Measurements from ENCODE around the gene EDRF1.

EDRF1 gene

GRCh38 chr10:125687507-125688185 is 31.9 kb upstream of the EDRF1 start:
- no peak for DNase-seq
- no peaks in the 10 kb centered on the region for H3K36me3 ChIP-seq (replicated peaks; ENCODE audit: insufficient read depth, low read length)
- no peaks in the 10 kb centered on the region for H3K9me3 ChIP-seq (replicated peaks; ENCODE audit: insufficient read depth, low read length)
- no peak overlapping the region for H3K9ac ChIP-seq (ENCODE audit: low read length)
- H3K27me3 ChIP-seq (replicated peaks; ENCODE audit: insufficient read depth, low read length), result no peaks in the 10 kb centered on the region; the same call in 1 of the 2 replicates
- no peak overlapping the region for H2AFZ ChIP-seq (ENCODE audit: low read length)
- no peaks in the 10 kb centered on the region for H3F3A ChIP-seq (ENCODE audit: insufficient read depth, low read length)
- no peaks in the 10 kb centered on the region for H3K9me2 ChIP-seq (replicated peaks; ENCODE audit: insufficient read depth, low read length)
- H3K79me2 ChIP-seq (ENCODE audit: low read length), result no peaks in the 10 kb centered on the region
- no peak overlapping the region for H3K4me2 ChIP-seq (ENCODE audit: low read depth, low read length)
- no peaks in the 10 kb centered on the region for H3K4me1 ChIP-seq (ENCODE audit: low read length)
- no peak for TF ChIP-seq EZH2phosphoT487 (IDR thresholded peaks at IDR 0.05; ENCODE audit: low read length)
- TF ChIP-seq EZH2 (optimal IDR thresholded peaks at IDR 0.05; ENCODE audit: low read depth, low read length), result no peak
- no peak for TF ChIP-seq CTCF (IDR thresholded peaks at IDR 0.05; ENCODE audit: low read length)
- no peak overlapping the region for H3K27ac ChIP-seq (ENCODE audit: low read length)
- no peaks in the 10 kb centered on the region for H4K20me1 ChIP-seq (ENCODE audit: insufficient read depth, low read length)
- no peak overlapping the region for H3K4me3 ChIP-seq (ENCODE audit: low read length)

GRCh38 chr10:125689955-125690569 is 29.4 kb upstream of the EDRF1 start:
- no peaks in the 10 kb centered on the region for H3K36me3 ChIP-seq (replicated peaks; ENCODE audit: insufficient read depth, low read length)
- no peaks in the 10 kb centered on the region for H3F3A ChIP-seq (ENCODE audit: insufficient read depth, low read length)
- TF ChIP-seq EZH2 (optimal IDR thresholded peaks at IDR 0.05; ENCODE audit: low read depth, low read length) (no peak), EZH2phosphoT487 (IDR thresholded peaks at IDR 0.05; ENCODE audit: low read length) (no peak), CTCF (IDR thresholded peaks at IDR 0.05; ENCODE audit: low read length) (no peak)
- no peak for DNase-seq
- no peaks in the 10 kb centered on the region for H3K79me2 ChIP-seq (ENCODE audit: low read length)
- H3K9me2 ChIP-seq (replicated peaks; ENCODE audit: insufficient read depth, low read length), result no peaks in the 10 kb centered on the region
- no peak overlapping the region for H3K27ac ChIP-seq (ENCODE audit: low read length)
- no peaks in the 10 kb centered on the region for H3K9me3 ChIP-seq (replicated peaks; ENCODE audit: insufficient read depth, low read length)
- H3K4me1 ChIP-seq (ENCODE audit: low read length), result no peaks in the 10 kb centered on the region
- no peak overlapping the region for H2AFZ ChIP-seq (ENCODE audit: low read length)
- H3K9ac ChIP-seq (ENCODE audit: low read length), result no peak overlapping the region
- no peaks in the 10 kb centered on the region for H4K20me1 ChIP-seq (ENCODE audit: insufficient read depth, low read length)
- H3K4me2 ChIP-seq (ENCODE audit: low read depth, low read length), result no peak overlapping the region
- no peaks in the 10 kb centered on the region for H3K27me3 ChIP-seq (replicated peaks; ENCODE audit: insufficient read depth, low read length)
- H3K4me3 ChIP-seq (ENCODE audit: low read length), result no peak overlapping the region

- H3K79me2 ChIP-seq (ENCODE audit: low read length), result no peaks in the 10 kb centered on the region
- no peak overlapping the region for H3K9ac ChIP-seq (ENCODE audit: low read length)
- no peak overlapping the region for H3K27ac ChIP-seq (ENCODE audit: low read length)
- H3K4me1 ChIP-seq (ENCODE audit: low read length), result no peaks in the 10 kb centered on the region
- no peak overlapping the region for H3K4me2 ChIP-seq (ENCODE audit: low read depth, low read length)
- H3K27me3 ChIP-seq (replicated peaks; ENCODE audit: insufficient read depth, low read length), result no peaks in the 10 kb centered on the region
- H2AFZ ChIP-seq (ENCODE audit: low read length), result no peak overlapping the region
- no peaks in the 10 kb centered on the region for H3K36me3 ChIP-seq (replicated peaks; ENCODE audit: insufficient read depth, low read length)
- H3K9me3 ChIP-seq (replicated peaks; ENCODE audit: insufficient read depth, low read length), result no peaks in the 10 kb centered on the region
- no peaks in the 10 kb centered on the region for H4K20me1 ChIP-seq (ENCODE audit: insufficient read depth, low read length)
- no peaks in the 10 kb centered on the region for H3K9me2 ChIP-seq (replicated peaks; ENCODE audit: insufficient read depth, low read length)
- no peak for TF ChIP-seq CTCF (IDR thresholded peaks at IDR 0.05; ENCODE audit: low read length)
- TF ChIP-seq EZH2 (optimal IDR thresholded peaks at IDR 0.05; ENCODE audit: low read depth, low read length), result no peak
- TF ChIP-seq EZH2phosphoT487 (IDR thresholded peaks at IDR 0.05; ENCODE audit: low read length), result no peak
- H3K4me3 ChIP-seq (ENCODE audit: low read length), result no peak overlapping the region
- DNase-seq, result no peak
- H3F3A ChIP-seq (ENCODE audit: insufficient read depth, low read length), result no peaks in the 10 kb centered on the region
These were observed 28.1 kb upstream of the EDRF1 start for GRCh38 chr10:125691160-125691981.
